ENCODE data around the gene SDCCAG8. TPM values are rescaled to one million over a fixed set of nuclear protein-coding genes. Genes with fewer than 3 reads are reported as not detected.

Gene SDCCAG8
- total and polyA plus RNA-seq, 2 of the 8 experiments (the other 6 are each of a cell fraction or from before 2014, with no cell fraction given): 15.6 to 21.0 TPM

GRCh38 chr1:243428084-243428483 is 172.2 kb downstream of the SDCCAG8 start (continued):
- no peak for TF ChIP-seq BACH1 (IDR thresholded peaks at IDR 0.05; ENCODE audit: low read length)
- no peak for TF ChIP-seq ZNF274 (IDR thresholded peaks at IDR 0.05; ENCODE audit: borderline replicate concordance, extremely low read depth, low read length)
- no peak for TF ChIP-seq CTBP2 (IDR thresholded peaks at IDR 0.05; ENCODE audit: borderline replicate concordance, insufficient read depth, insufficient read length, low read length)
- TF ChIP-seq ATF2 (IDR thresholded peaks at IDR 0.05; ENCODE audit: low read length): no peak
- TF ChIP-seq MAFK (IDR thresholded peaks at IDR 0.05; ENCODE audit: low read depth, low read length): no peak

Measured in H1 (cell line).